B cell (primary cell): ENCODE results near the gene BSG. TPM values are rescaled to one million over a fixed set of nuclear protein-coding genes. Genes with fewer than 3 reads are reported as not detected.

ENCODE experiments used
- ATAC-seq: fragments of 200-7000 bp; cut with Tn5 transposase; one replicate; pipeline ENCODE4 v1.10.0; 2021; ENCODE audit warnings: low read depth, mild to moderate bottlenecking, moderate number of reproducible peaks, moderate library complexity
- CTCF ChIA-PET: fragments of 350-600 bp; sonication (Branson Sonifier 250); formaldehyde crosslinking; loops from one replicate; lab custom pipeline; 2021; ENCODE audit warnings: antibody characterized with exemption, inconsistent platforms; lab: Charles Lee
- POLR2A ChIA-PET: fragments of 350-600 bp; sonication (Branson Sonifier 250); formaldehyde crosslinking; loops from one replicate; lab custom pipeline; 2021; ENCODE audit warnings: antibody characterized with exemption; lab: Charles Lee
- DNase-seq: peaks from one replicate; pipeline ENCODE4 v3.0.0; 2013
- H2AFZ ChIP-seq: 2 replicates; pipeline ENCODE4 v1.6.1; 2012; ENCODE audit warnings: mild to moderate bottlenecking, low read depth, low read length; ENCODE audit not compliant: insufficient read depth, poor library complexity, severe bottlenecking
- H3K27ac ChIP-seq, 2 donors: 1 replicate in 1 of 2; 2 replicates in 1 of 2; pipeline ENCODE4 v1.5.1; 2012 to 2013; ENCODE audit warnings: low read length in 2 of 2, mild to moderate bottlenecking in 2 of 2, moderate library complexity in 1 of 2
- H3K27me3 ChIP-seq, 4 experiments: fragments of 200-600 bp in 1 of 4; sonication (generic) in 1 of 4; replicated peaks in 1 of 4; 1 replicate in 2 of 4; 2 replicates in 2 of 4; pipeline versions ENCODE4 v1.6.1 to v1.7.0; 2013 to 2016; ENCODE audit warnings: low read length in 3 of 4, mild to moderate bottlenecking in 2 of 4, mixed read lengths in 1 of 4, moderate library complexity in 1 of 4; ENCODE audit not compliant: insufficient read depth in 4 of 4, control insufficient read depth in 3 of 4; ENCODE audit errors: control extremely low read depth in 1 of 4
- H3K36me3 ChIP-seq, 2 experiments: replicated peaks in 1 of 2; 1 replicate in 1 of 2; 2 replicates in 1 of 2; pipeline versions ENCODE4 v1.6.1 to v1.7.1; 2013; ENCODE audit warnings: low read length in 1 of 2; ENCODE audit not compliant: insufficient read depth in 2 of 2, control insufficient read depth in 1 of 2; ENCODE audit errors: control extremely low read depth in 1 of 2, extremely low read depth in 1 of 2
- H3K4me1 ChIP-seq, 2 donors: fragments of 200-600 bp in 1 of 2; sonication (generic) in 1 of 2; 1 replicate in 1 of 2; 2 replicates in 1 of 2; pipeline versions ENCODE4 v1.5.1 to v1.6.1; 2013 to 2017; ENCODE audit warnings: low read length in 2 of 2; ENCODE audit not compliant: control insufficient read depth in 2 of 2, insufficient read depth in 2 of 2
- H3K4me2 ChIP-seq: replicated peaks from 2 replicates; pipeline ENCODE3; 2012; ENCODE audit warnings: mild to moderate bottlenecking, low read depth, low read length; ENCODE audit not compliant: poor library complexity, severe bottlenecking
- H3K4me3 ChIP-seq, 5 experiments: fragments of 200-600 bp in 1 of 5; sonication (generic) in 1 of 5; 1 replicate in 3 of 5; 2 replicates in 2 of 5; pipeline versions ENCODE4 v1.5.1 to v1.7.0; 2011 to 2016; ENCODE audit warnings: low read length in 4 of 5, mild to moderate bottlenecking in 4 of 5, low read depth in 2 of 5, control low read depth in 1 of 5, moderate library complexity in 1 of 5; ENCODE audit not compliant: insufficient read depth in 1 of 5; ENCODE audit errors: control extremely low read depth in 1 of 5, extremely low read depth in 1 of 5
- H3K79me2 ChIP-seq: fragments of 200-600 bp; sonication (generic); one replicate; pipeline ENCODE4 v1.6.0; 2016; ENCODE audit warnings: low read length; ENCODE audit not compliant: control insufficient read depth, insufficient read depth
- H3K9ac ChIP-seq: fragments of 200-600 bp; sonication (generic); 2 replicates; pipeline ENCODE4 v1.6.1; 2017; ENCODE audit warnings: mild to moderate bottlenecking, low read length, moderate library complexity
- H3K9me3 ChIP-seq, 3 donors: one replicate each; pipeline versions ENCODE4 v1.6.1 to v1.7.1; 2013; ENCODE audit warnings: low read length in 2 of 3; ENCODE audit not compliant: control insufficient read depth in 2 of 3, insufficient read depth in 1 of 3; ENCODE audit errors: control extremely low read depth in 1 of 3
- H4K20me1 ChIP-seq: 2 replicates; pipeline ENCODE4 v1.6.0; 2012; ENCODE audit warnings: mild to moderate bottlenecking, low read length; ENCODE audit not compliant: insufficient read depth, control insufficient read depth, poor library complexity, severe bottlenecking
- H3K27ac Mint-ChIP-seq: one replicate; pipeline ENCODE4 v1.8.0; 2021; ENCODE audit warnings: mixed read lengths
- H3K27me3 Mint-ChIP-seq: one replicate; pipeline ENCODE4 v1.8.0; 2021; ENCODE audit warnings: mixed read lengths
- H3K4me1 Mint-ChIP-seq: one replicate; pipeline ENCODE4 v1.8.0; 2021; ENCODE audit warnings: mixed read lengths
- H3K4me3 Mint-ChIP-seq: one replicate; pipeline ENCODE4 v1.8.0; 2021; ENCODE audit warnings: mixed read lengths
- H3K9me3 Mint-ChIP-seq: one replicate; pipeline ENCODE4 v1.8.0; 2022; ENCODE audit warnings: mixed read lengths; ENCODE audit not compliant: insufficient read depth
- EZH2 ChIP-seq: IDR thresholded peaks from 2 replicates; pipeline ENCODE4 v1.6.1; 2012; ENCODE audit warnings: borderline replicate concordance, low read depth, mild to moderate bottlenecking, moderate library complexity, low read length; ENCODE audit not compliant: insufficient read depth, poor library complexity, severe bottlenecking
- WGBS: methylation state at CpG from one replicate; pipeline ENCODE4 v1.1.5; 2013; ENCODE audit warnings: missing lambda C conversion rate; ENCODE audit not compliant: insufficient coverage; 5-methylcytosine and 5-hydroxymethylcytosine counted together
- intact Hi-C: fragments of 100-400 bp; cut with micrococcal nuclease; formaldehyde crosslinking; loops from one replicate; pipeline ENCODE4 v1.10.0; 2022
- polyA plus RNA-seq: library from polyadenylated mRNA; depleted of rRNA; stranded (reverse); fragments of >200 nt; gene quantifications from 2 replicates; pipeline ENCODE4 v1.2.3, GENCODE V29; 2012
- total RNA-seq, 2 donors: library from RNA; stranded (reverse); fragments of 120-200 nt in 1 of 2; gene quantifications; 1 replicate in 1 of 2; 2 replicates in 1 of 2; pipeline versions ENCODE4 v1.2.3 to v1.2.4, GENCODE V29; 2013 to 2022
- TF ChIP-seq, protein P1 (sequence below): fragments of 200-600 bp; IDR thresholded peaks from one replicate; pipeline ENCODE4 v1.8.0; 2022; ENCODE audit warnings: antibody characterized with exemption, mild to moderate bottlenecking

The BSG gene
- total and polyA plus RNA-seq, 2 donors (not counting 1 experiment from before 2014, with no cell fraction given): 82.1 to 131 TPM

DNA sequence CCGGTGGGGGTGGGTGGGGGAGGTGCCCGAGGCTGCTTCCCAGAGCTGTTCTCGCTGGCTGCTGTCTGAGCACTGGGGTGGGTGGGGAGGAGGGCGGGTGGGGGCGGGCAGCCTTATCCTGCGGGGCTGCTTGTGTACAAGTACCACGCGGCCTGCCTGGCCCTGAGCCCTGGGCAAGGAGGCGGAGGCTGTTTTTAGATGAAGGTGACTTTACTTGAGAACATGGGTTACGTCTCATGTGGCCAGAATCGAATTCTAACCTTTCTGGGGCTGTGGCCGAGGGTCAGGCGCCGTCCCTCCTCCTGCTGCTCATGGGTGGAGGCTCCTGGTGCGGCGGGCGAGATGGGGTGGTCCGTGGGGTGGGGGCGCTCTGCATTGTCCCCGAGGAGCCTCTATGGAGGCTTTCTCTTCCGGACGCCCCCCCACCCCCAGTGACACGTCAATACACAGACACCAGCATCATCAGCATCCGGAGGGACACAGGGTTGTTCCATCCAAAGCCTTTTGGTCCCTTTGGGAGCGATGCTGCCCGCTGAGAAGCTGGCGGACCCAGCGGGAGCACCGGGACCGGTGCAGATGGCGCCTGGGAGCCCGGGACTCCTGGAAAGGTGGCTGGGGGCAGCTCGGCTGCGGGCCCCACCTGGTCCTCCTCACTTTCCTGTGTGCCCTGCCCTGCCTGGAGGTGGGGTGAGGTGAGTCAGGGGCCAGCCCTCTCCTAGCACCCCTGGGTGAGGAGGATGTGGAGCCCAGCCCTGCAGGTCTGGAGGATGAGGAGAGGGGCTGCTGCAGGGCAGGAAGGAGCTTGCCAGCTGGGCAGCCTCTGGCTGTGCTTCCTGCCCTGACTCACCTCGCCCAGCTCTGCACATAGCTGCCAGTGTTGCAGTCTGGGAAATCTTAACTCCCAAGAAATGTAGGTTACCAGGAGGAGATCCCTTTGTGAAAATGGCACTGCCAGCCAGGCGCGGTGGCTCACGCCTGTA lies 3.4 kb downstream of the BSG start:
- Histone ChIP-seq H3K79me2 (peaks cover 76% of the 10 kb centered on the region), H3K9me3 (no peaks in the 10 kb centered on the region), H3K4me2 (no peak overlapping the region), H2AFZ (no peak overlapping the region), H3K27ac (no peak overlapping the region), H3K4me3 (no peak overlapping the region), H3K27me3 (no peaks in the 10 kb centered on the region), H3K9ac (no peak overlapping the region), H3K4me1 (peaks cover 19 to 31% of the 10 kb centered on the region in 2 donors), H4K20me1 (peaks cover 78% of the 10 kb centered on the region), H3K36me3 (peaks cover 0 to 14% of the 10 kb centered on the region in 2 experiments)
- ChIA-PET CTCF (interaction anchor here (2.7 kb wide), 1 partner anchor 9 kb away, joined by 12 read pairs; no protein-coding TSS in a partner anchor), POLR2A (interaction anchor here (0.6 kb wide), 2 partner anchors 94 to 587 kb away, joined by 4 read pairs; no protein-coding TSS in a partner anchor)
- intact Hi-C loops: no loop called here
- TF ChIP-seq EZH2: no peak
- TF ChIP-seq, protein P1, sequence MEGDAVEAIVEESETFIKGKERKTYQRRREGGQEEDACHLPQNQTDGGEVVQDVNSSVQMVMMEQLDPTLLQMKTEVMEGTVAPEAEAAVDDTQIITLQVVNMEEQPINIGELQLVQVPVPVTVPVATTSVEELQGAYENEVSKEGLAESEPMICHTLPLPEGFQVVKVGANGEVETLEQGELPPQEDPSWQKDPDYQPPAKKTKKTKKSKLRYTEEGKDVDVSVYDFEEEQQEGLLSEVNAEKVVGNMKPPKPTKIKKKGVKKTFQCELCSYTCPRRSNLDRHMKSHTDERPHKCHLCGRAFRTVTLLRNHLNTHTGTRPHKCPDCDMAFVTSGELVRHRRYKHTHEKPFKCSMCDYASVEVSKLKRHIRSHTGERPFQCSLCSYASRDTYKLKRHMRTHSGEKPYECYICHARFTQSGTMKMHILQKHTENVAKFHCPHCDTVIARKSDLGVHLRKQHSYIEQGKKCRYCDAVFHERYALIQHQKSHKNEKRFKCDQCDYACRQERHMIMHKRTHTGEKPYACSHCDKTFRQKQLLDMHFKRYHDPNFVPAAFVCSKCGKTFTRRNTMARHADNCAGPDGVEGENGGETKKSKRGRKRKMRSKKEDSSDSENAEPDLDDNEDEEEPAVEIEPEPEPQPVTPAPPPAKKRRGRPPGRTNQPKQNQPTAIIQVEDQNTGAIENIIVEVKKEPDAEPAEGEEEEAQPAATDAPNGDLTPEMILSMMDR: no peak
- Mint-ChIP-seq H3K27me3 (no peaks in the 10 kb centered on the region), H3K9me3 (no peaks in the 10 kb centered on the region), H3K4me3 (no peak overlapping the region), H3K4me1 (peaks cover 32% of the 10 kb centered on the region), H3K27ac (no peak overlapping the region)
- DNase-seq: peak; percentile 17
- no peak for ATAC-seq
- WGBS: 94% methylated on average over 31 of the region's 38 CpGs
